Fibroblast of skin of abdomen (primary cell): ENCODE results near the gene BSND. TPM values are rescaled to one million over a fixed set of nuclear protein-coding genes. Genes with fewer than 3 reads are reported as not detected.
"Not testable (repeated sequence)": the region's sequence is repeated elsewhere in the genome, so short reads cannot be mapped to it uniquely, and the experiment has no call there.

Source experiments
- DNase-seq: peaks from one replicate; pipeline ENCODE4 v3.0.0-alpha.2; 2013
- polyA plus RNA-seq, 2 experiments: library from polyadenylated mRNA; unstranded; fragments of 120-200 nt; gene quantifications; one replicate each; pipeline ENCODE4 v1.2.1, GENCODE V29; 2013; ENCODE audit not compliant: insufficient read length in 2 of 2

BSND gene
- not detected for polyA plus RNA-seq (2013, experiment 1 of 2; ENCODE audit: insufficient read length)
- not detected for polyA plus RNA-seq (2013, experiment 2 of 2; ENCODE audit: insufficient read length)

- no peak for DNase-seq
Observed at GRCh38 chr1:54998677-54999076, at the start of gene BSND. BSND (plus strand) TSS chr1:54998933; CDS start chr1:54999187, 254 bp downstream.

GRCh38 chr1:54949053-54949452 is 49.7 kb upstream of the BSND start:
- no peak for DNase-seq

- no peak for DNase-seq
Observed at GRCh38 chr1:54950006-54950368, 48.7 kb upstream of the BSND start.

- DNase-seq, result peak; percentile 78
Observed at GRCh38 chr1:54950369-54951163, 48.2 kb upstream of the BSND start.

- DNase-seq, result no peak
Observed at GRCh38 chr1:54951810-54952226, 46.9 kb upstream of the BSND start.

- no peak for DNase-seq
Observed at GRCh38 chr1:54952950-54953718, 45.6 kb upstream of the BSND start.

- DNase-seq, result no peak
Observed at GRCh38 chr1:54953846-54954245, 44.9 kb upstream of the BSND start.

GRCh38 chr1:54955359-54955758 is 43.4 kb upstream of the BSND start:
- DNase-seq, result peak; percentile 76

GRCh38 chr1:54956726-54957125 is 42.0 kb upstream of the BSND start:
- no peak for DNase-seq

- DNase-seq, result no peak
Observed at GRCh38 chr1:54959241-54959640, 39.5 kb upstream of the BSND start.

- no peak for DNase-seq
Observed at GRCh38 chr1:54962612-54963395, 35.9 kb upstream of the BSND start.

- not testable (repeated sequence) for DNase-seq
Observed at GRCh38 chr1:54963829-54964228, 34.9 kb upstream of the BSND start.

- peak; percentile 56 for DNase-seq
Observed at GRCh38 chr1:54965624-54966340, 33.0 kb upstream of the BSND start.

- DNase-seq, result no peak
Observed at GRCh38 chr1:54967372-54967771, 31.4 kb upstream of the BSND start.

GRCh38 chr1:54968551-54968950 is 30.2 kb upstream of the BSND start:
- peak; percentile 59 for DNase-seq

GRCh38 chr1:54969879-54970278 is 28.9 kb upstream of the BSND start:
- DNase-seq, result no peak

- DNase-seq, result no peak
Observed at GRCh38 chr1:54970901-54971300, 27.8 kb upstream of the BSND start.

- DNase-seq, result no peak
Observed at GRCh38 chr1:54971317-54971791, 27.4 kb upstream of the BSND start.

- DNase-seq, result no peak
Observed at GRCh38 chr1:54972436-54972835, 26.3 kb upstream of the BSND start.

GRCh38 chr1:54973205-54973921 is 25.4 kb upstream of the BSND start:
- peak; percentile 23 for DNase-seq

GRCh38 chr1:54975356-54976108 is 23.2 kb upstream of the BSND start:
- DNase-seq, result no peak
